GM23338 (cell line): Measurements from ENCODE around the gene CD63. TPM values are rescaled to one million over a fixed set of nuclear protein-coding genes. Genes with fewer than 3 reads are reported as not detected.

Experiments used
- ATAC-seq: fragments of 200-7000 bp; cut with Tn5 transposase; 3 replicates; pipeline ENCODE4 v1.9.1; 2020
- DNase-seq: peaks from one replicate; pipeline ENCODE4 v3.0.0-alpha.2; 2015; ENCODE audit warnings: low spot score
- H2AFZ ChIP-seq: fragments of 200-600 bp; sonication (generic); 2 replicates; pipeline ENCODE4 v1.8.0; 2016; ENCODE audit warnings: antibody characterized with exemption, mild to moderate bottlenecking, moderate library complexity
- H3F3A ChIP-seq: fragments of 200-600 bp; sonication (generic); replicated peaks from 2 replicates; pipeline ENCODE4 v1.8.0; 2017; ENCODE audit warnings: antibody characterized with exemption, mixed run types, low read depth
- H3K27ac ChIP-seq: fragments of 200-600 bp; sonication (generic); 2 replicates; pipeline ENCODE4 v1.6.1; 2016; ENCODE audit warnings: low read depth
- H3K27me3 ChIP-seq: fragments of 200-600 bp; sonication (generic); 2 replicates; pipeline ENCODE4 v1.8.0; 2016; ENCODE audit warnings: mild to moderate bottlenecking, mixed run types, moderate library complexity; ENCODE audit not compliant: insufficient read depth
- H3K36me3 ChIP-seq: fragments of 200-600 bp; sonication (generic); 2 replicates; pipeline ENCODE4 v1.8.0; 2016; ENCODE audit warnings: mild to moderate bottlenecking; ENCODE audit not compliant: insufficient read depth
- H3K4me1 ChIP-seq: fragments of 200-600 bp; sonication (generic); 2 replicates; pipeline ENCODE4 v1.8.0; 2016; ENCODE audit warnings: mild to moderate bottlenecking, moderate library complexity; ENCODE audit not compliant: insufficient read depth
- H3K4me2 ChIP-seq: fragments of 200-600 bp; sonication (generic); 2 replicates; pipeline ENCODE4 v1.7.1; 2017; ENCODE audit warnings: mixed run types
- H3K4me3 ChIP-seq: fragments of 200-600 bp; sonication (generic); 2 replicates; pipeline ENCODE4 v1.6.1; 2016; ENCODE audit warnings: mixed run types
- H3K79me2 ChIP-seq: fragments of 200-600 bp; sonication (generic); replicated peaks from 2 replicates; pipeline ENCODE4 v1.8.0; 2017; ENCODE audit warnings: mild to moderate bottlenecking; ENCODE audit not compliant: insufficient read depth
- H3K9me2 ChIP-seq: fragments of 200-600 bp; sonication (generic); 2 replicates; pipeline ENCODE4 v1.8.0; 2017; ENCODE audit not compliant: insufficient read depth
- H4K20me1 ChIP-seq: fragments of 200-600 bp; sonication (generic); replicated peaks from 2 replicates; pipeline ENCODE4 v1.8.0; 2017; ENCODE audit warnings: mild to moderate bottlenecking; ENCODE audit not compliant: insufficient read depth
- H3K27ac Mint-ChIP-seq: 2 replicates; pipeline ENCODE4 v1.8.0; 2020; ENCODE audit warnings: inconsistent platforms, mild to moderate bottlenecking, moderate library complexity, mixed read lengths
- H3K27me3 Mint-ChIP-seq: 3 replicates; pipeline ENCODE4 v1.8.0; 2022; ENCODE audit warnings: low read depth, mild to moderate bottlenecking, moderate library complexity, mixed read lengths, inconsistent platforms; ENCODE audit not compliant: insufficient read depth, poor library complexity
- H3K36me3 Mint-ChIP-seq: 3 replicates; pipeline ENCODE4 v1.8.0; 2021; ENCODE audit warnings: low read depth, mild to moderate bottlenecking, inconsistent platforms, moderate library complexity, mixed read lengths
- H3K4me1 Mint-ChIP-seq: 3 replicates; pipeline ENCODE4 v1.8.0; 2020; ENCODE audit warnings: mild to moderate bottlenecking, inconsistent platforms, mixed read lengths
- H3K4me3 Mint-ChIP-seq: 3 replicates; pipeline ENCODE4 v1.8.0; 2021; ENCODE audit warnings: moderate library complexity, mild to moderate bottlenecking, inconsistent platforms, mixed read lengths
- H3K9me3 Mint-ChIP-seq: 3 replicates; pipeline ENCODE4 v1.8.0; 2020; ENCODE audit warnings: moderate library complexity, mild to moderate bottlenecking, inconsistent platforms, mixed read lengths
- CREB1 ChIP-seq: fragments of 250-450 bp; sonication (Bioruptor Pico); IDR thresholded peaks from 2 replicates; pipeline ENCODE4 v1.5.0; 2020; ENCODE audit warnings: low read depth, mild to moderate bottlenecking, moderate library complexity
- EZH2 ChIP-seq: fragments of 200-600 bp; sonication (generic); IDR thresholded peaks from one replicate; pipeline ENCODE4 v1.8.0; 2017; ENCODE audit warnings: antibody characterized with exemption, mild to moderate bottlenecking, low read depth; ENCODE audit not compliant: unreplicated experiment
- EZH2phosphoT487 ChIP-seq: fragments of 200-600 bp; sonication (generic); IDR thresholded peaks from one replicate; pipeline ENCODE4 v1.8.1; 2018; ENCODE audit warnings: antibody characterized with exemption; ENCODE audit not compliant: unreplicated experiment
- JUNB ChIP-seq: IDR thresholded peaks from one replicate; pipeline ENCODE4 v1.6.1; 2016; ENCODE audit warnings: antibody characterized with exemption; ENCODE audit not compliant: unreplicated experiment
- NANOG ChIP-seq: IDR thresholded peaks from 2 replicates; pipeline ENCODE4 v1.6.1; 2016; ENCODE audit warnings: antibody characterized with exemption, borderline replicate concordance
- POLR2AphosphoS5 ChIP-seq: IDR thresholded peaks from 2 replicates; pipeline ENCODE4 v1.6.1; 2016; ENCODE audit warnings: antibody characterized with exemption, low read depth
- STAT1 ChIP-seq: IDR thresholded peaks from one replicate; pipeline ENCODE4 v1.6.1; 2016; ENCODE audit warnings: antibody characterized with exemption; ENCODE audit not compliant: unreplicated experiment
- ZNF114 ChIP-seq: fragments of 250-450 bp; sonication (Bioruptor Pico); IDR thresholded peaks from 2 replicates; pipeline ENCODE4 v1.5.0; 2020; ENCODE audit warnings: mild to moderate bottlenecking, moderate library complexity
- ZNF331 ChIP-seq: fragments of 250-450 bp; sonication (Bioruptor Pico); IDR thresholded peaks from 2 replicates; pipeline ENCODE4 v1.5.0; 2020; ENCODE audit warnings: low read depth, mild to moderate bottlenecking, moderate library complexity
- polyA plus RNA-seq: library from polyadenylated mRNA; unstranded; fragments of >200 nt; fragmentation: Nextera tagmentation; extraction: Ambion mirVana; gene quantifications from 2 replicates; pipeline ENCODE4 v1.2.1, GENCODE V29; 2016
- total RNA-seq: library from RNA; depleted of rRNA; stranded (reverse); fragments of >200 nt; shearing (Covaris generic); gene quantifications from 2 replicates; pipeline ENCODE4 v1.2.3, GENCODE V29; 2014
- TF ChIP-seq, protein P1 (sequence below), 2 experiments: fragments of 200-600 bp in 1 of 2; sonication (generic) in 1 of 2; conservative IDR thresholded peaks; 2 replicates each; pipeline versions ENCODE4 v1.5.1 to v1.6.1; 2016 to 2017; ENCODE audit warnings: antibody characterized with exemption in 2 of 2, low read depth in 2 of 2, mild to moderate bottlenecking in 2 of 2, moderate library complexity in 1 of 2
- TF ChIP-seq, protein P2 (sequence below): IDR thresholded peaks from 2 replicates; pipeline ENCODE4 v1.6.1; 2016; ENCODE audit warnings: antibody characterized with exemption
- TF ChIP-seq, protein P3 (sequence below): fragments of 250-450 bp; sonication (Bioruptor Pico); IDR thresholded peaks from 2 replicates; pipeline ENCODE4 v1.5.0; 2020; ENCODE audit warnings: mild to moderate bottlenecking, moderate library complexity
- TF ChIP-seq, protein P4 (sequence below): IDR thresholded peaks from one replicate; pipeline ENCODE4 v1.6.1; 2018; ENCODE audit warnings: antibody characterized with exemption; ENCODE audit not compliant: unreplicated experiment

Gene CD63
- total and polyA plus RNA-seq, 2 experiments from 2014 or later, result 294 to 685 TPM

DNA sequence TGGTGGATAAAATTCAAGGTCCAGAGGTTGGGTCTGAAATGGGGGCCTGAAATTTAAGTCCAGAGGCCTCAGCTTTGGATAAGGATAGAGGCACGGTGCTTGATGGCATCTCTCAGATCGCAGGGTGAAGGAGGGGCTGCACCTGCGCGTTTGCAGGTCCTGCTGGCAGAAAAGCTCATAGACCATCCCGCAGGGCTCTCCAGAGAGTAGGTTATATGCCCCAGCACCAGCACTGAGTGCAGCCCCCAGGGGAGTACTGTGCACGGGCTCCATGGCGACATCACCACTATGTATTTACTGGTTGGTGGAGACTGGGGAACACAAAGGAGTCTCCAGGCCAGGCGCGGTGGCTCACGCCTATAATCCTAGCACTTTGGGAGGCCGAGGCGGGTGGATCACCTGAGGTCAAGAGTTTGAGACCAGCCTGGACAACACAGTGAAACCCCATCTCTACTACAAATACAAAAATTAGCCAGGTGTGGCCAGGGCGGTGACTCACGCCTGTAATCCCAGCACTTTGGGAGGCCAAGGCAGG lies 4.3 kb upstream of the CD63 start:
- H3K36me3 Mint-ChIP-seq, result no peaks in the 10 kb centered on the region; the same call in 2 of the 3 replicates
- H4K20me1 ChIP-seq, result no peaks in the 10 kb centered on the region
- DNase-seq, result no peak

More for the DNA sequence above, 4.3 kb upstream of the CD63 start:
- Histone ChIP-seq H3K27ac (no peak overlapping the region), H3K4me1 (peaks cover 25% of the 10 kb centered on the region; the same call in 1 of the 2 replicates), H3K9me2 (no peaks in the 10 kb centered on the region), H2AFZ (no peak overlapping the region), H3K4me2 (no peak overlapping the region), H3F3A (peaks cover 13% of the 10 kb centered on the region; the same call in 1 of the 2 replicates), H3K27me3 (no peaks in the 10 kb centered on the region), H3K79me2 (peaks cover 1% of the 10 kb centered on the region), H3K4me3 (no peak overlapping the region), H3K36me3 (no peaks in the 10 kb centered on the region)
- TF ChIP-seq, protein P1, sequence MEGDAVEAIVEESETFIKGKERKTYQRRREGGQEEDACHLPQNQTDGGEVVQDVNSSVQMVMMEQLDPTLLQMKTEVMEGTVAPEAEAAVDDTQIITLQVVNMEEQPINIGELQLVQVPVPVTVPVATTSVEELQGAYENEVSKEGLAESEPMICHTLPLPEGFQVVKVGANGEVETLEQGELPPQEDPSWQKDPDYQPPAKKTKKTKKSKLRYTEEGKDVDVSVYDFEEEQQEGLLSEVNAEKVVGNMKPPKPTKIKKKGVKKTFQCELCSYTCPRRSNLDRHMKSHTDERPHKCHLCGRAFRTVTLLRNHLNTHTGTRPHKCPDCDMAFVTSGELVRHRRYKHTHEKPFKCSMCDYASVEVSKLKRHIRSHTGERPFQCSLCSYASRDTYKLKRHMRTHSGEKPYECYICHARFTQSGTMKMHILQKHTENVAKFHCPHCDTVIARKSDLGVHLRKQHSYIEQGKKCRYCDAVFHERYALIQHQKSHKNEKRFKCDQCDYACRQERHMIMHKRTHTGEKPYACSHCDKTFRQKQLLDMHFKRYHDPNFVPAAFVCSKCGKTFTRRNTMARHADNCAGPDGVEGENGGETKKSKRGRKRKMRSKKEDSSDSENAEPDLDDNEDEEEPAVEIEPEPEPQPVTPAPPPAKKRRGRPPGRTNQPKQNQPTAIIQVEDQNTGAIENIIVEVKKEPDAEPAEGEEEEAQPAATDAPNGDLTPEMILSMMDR (conservative IDR thresholded peaks at IDR 0.05; ENCODE audit: low read depth in 2 of 2), result no peak
- TF ChIP-seq ZNF114 (CRISPR knock-in tag) (no peak), JUNB (no peak), EZH2 (no peak), POLR2AphosphoS5 (no peak), EZH2phosphoT487 (no peak), NANOG (no peak), ZNF331 (CRISPR knock-in tag) (no peak), CREB1 (CRISPR knock-in tag) (no peak), STAT1 (no peak)
- TF ChIP-seq, protein P2, sequence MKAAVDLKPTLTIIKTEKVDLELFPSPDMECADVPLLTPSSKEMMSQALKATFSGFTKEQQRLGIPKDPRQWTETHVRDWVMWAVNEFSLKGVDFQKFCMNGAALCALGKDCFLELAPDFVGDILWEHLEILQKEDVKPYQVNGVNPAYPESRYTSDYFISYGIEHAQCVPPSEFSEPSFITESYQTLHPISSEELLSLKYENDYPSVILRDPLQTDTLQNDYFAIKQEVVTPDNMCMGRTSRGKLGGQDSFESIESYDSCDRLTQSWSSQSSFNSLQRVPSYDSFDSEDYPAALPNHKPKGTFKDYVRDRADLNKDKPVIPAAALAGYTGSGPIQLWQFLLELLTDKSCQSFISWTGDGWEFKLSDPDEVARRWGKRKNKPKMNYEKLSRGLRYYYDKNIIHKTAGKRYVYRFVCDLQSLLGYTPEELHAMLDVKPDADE, result no peak
- TF ChIP-seq, protein P3, sequence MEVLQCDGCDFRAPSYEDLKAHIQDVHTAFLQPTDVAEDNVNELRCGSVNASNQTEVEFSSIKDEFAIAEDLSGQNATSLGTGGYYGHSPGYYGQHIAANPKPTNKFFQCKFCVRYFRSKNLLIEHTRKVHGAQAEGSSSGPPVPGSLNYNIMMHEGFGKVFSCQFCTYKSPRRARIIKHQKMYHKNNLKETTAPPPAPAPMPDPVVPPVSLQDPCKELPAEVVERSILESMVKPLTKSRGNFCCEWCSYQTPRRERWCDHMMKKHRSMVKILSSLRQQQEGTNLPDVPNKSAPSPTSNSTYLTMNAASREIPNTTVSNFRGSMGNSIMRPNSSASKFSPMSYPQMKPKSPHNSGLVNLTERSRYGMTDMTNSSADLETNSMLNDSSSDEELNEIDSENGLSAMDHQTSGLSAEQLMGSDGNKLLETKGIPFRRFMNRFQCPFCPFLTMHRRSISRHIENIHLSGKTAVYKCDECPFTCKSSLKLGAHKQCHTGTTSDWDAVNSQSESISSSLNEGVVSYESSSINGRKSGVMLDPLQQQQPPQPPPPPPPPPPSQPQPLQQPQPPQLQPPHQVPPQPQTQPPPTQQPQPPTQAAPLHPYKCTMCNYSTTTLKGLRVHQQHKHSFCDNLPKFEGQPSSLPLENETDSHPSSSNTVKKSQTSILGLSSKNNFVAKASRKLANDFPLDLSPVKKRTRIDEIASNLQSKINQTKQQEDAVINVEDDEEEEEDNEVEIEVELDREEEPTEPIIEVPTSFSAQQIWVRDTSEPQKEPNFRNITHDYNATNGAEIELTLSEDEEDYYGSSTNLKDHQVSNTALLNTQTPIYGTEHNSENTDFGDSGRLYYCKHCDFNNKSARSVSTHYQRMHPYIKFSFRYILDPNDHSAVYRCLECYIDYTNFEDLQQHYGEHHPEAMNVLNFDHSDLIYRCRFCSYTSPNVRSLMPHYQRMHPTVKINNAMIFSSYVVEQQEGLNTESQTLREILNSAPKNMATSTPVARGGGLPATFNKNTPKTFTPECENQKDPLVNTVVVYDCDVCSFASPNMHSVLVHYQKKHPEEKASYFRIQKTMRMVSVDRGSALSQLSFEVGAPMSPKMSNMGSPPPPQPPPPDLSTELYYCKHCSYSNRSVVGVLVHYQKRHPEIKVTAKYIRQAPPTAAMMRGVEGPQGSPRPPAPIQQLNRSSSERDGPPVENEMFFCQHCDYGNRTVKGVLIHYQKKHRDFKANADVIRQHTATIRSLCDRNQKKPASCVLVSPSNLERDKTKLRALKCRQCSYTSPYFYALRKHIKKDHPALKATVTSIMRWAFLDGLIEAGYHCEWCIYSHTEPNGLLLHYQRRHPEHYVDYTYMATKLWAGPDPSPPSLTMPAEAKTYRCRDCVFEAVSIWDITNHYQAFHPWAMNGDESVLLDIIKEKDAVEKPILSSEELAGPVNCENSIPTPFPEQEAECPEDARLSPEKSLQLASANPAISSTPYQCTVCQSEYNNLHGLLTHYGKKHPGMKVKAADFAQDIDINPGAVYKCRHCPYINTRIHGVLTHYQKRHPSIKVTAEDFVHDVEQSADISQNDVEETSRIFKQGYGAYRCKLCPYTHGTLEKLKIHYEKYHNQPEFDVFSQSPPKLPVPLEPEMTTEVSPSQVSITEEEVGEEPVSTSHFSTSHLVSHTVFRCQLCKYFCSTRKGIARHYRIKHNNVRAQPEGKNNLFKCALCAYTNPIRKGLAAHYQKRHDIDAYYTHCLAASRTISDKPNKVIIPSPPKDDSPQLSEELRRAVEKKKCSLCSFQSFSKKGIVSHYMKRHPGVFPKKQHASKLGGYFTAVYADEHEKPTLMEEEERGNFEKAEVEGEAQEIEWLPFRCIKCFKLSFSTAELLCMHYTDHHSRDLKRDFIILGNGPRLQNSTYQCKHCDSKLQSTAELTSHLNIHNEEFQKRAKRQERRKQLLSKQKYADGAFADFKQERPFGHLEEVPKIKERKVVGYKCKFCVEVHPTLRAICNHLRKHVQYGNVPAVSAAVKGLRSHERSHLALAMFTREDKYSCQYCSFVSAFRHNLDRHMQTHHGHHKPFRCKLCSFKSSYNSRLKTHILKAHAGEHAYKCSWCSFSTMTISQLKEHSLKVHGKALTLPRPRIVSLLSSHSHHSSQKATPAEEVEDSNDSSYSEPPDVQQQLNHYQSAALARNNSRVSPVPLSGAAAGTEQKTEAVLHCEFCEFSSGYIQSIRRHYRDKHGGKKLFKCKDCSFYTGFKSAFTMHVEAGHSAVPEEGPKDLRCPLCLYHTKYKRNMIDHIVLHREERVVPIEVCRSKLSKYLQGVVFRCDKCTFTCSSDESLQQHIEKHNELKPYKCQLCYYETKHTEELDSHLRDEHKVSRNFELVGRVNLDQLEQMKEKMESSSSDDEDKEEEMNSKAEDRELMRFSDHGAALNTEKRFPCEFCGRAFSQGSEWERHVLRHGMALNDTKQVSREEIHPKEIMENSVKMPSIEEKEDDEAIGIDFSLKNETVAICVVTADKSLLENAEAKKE (CRISPR knock-in tag), result no peak
- TF ChIP-seq, protein P4, sequence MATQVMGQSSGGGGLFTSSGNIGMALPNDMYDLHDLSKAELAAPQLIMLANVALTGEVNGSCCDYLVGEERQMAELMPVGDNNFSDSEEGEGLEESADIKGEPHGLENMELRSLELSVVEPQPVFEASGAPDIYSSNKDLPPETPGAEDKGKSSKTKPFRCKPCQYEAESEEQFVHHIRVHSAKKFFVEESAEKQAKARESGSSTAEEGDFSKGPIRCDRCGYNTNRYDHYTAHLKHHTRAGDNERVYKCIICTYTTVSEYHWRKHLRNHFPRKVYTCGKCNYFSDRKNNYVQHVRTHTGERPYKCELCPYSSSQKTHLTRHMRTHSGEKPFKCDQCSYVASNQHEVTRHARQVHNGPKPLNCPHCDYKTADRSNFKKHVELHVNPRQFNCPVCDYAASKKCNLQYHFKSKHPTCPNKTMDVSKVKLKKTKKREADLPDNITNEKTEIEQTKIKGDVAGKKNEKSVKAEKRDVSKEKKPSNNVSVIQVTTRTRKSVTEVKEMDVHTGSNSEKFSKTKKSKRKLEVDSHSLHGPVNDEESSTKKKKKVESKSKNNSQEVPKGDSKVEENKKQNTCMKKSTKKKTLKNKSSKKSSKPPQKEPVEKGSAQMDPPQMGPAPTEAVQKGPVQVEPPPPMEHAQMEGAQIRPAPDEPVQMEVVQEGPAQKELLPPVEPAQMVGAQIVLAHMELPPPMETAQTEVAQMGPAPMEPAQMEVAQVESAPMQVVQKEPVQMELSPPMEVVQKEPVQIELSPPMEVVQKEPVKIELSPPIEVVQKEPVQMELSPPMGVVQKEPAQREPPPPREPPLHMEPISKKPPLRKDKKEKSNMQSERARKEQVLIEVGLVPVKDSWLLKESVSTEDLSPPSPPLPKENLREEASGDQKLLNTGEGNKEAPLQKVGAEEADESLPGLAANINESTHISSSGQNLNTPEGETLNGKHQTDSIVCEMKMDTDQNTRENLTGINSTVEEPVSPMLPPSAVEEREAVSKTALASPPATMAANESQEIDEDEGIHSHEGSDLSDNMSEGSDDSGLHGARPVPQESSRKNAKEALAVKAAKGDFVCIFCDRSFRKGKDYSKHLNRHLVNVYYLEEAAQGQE, result no peak
- Mint-ChIP-seq H3K4me3 (no peak overlapping the region), H3K27ac (no peak overlapping the region), H3K4me1 (peaks cover 31% of the 10 kb centered on the region), H3K27me3 (peaks cover 20% of the 10 kb centered on the region), H3K9me3 (no peaks in the 10 kb centered on the region; the same call in 2 of the 3 replicates)
- ATAC-seq, result no peak
